ENCODE results near the gene SMOC2.

- no peak for TF ChIP-seq POLR2A (IDR thresholded peaks at IDR 0.05)
- no peak for TF ChIP-seq CTCF (IDR thresholded peaks at IDR 0.05)
Observed at GRCh38 chr6:168715643-168716481, 274.9 kb downstream of the SMOC2 start.
